Effector CD4-positive, alpha-beta T cell (primary cell): ENCODE measurements around the gene DPP6.

Source experiments
- DNase-seq: peaks from one replicate; pipeline ENCODE4 v3.0.0-alpha.2; 2020

Gene DPP6

GRCh38 chr7:154736389-154736788 is 684.2 kb downstream of the DPP6 start:
- DNase-seq = no peak

GRCh38 chr7:154738216-154738615 is 686.0 kb downstream of the DPP6 start:
- DNase-seq = no peak

GRCh38 chr7:154741131-154741530 is 688.9 kb downstream of the DPP6 start:
- no peak for DNase-seq

- no peak for DNase-seq
Observed at GRCh38 chr7:154743206-154743605, 691.0 kb downstream of the DPP6 start.

GRCh38 chr7:154744256-154744860 is 692.2 kb downstream of the DPP6 start:
- no peak for DNase-seq

GRCh38 chr7:154744861-154745258 is 692.7 kb downstream of the DPP6 start:
- DNase-seq = no peak

GRCh38 chr7:154746571-154747360 is 694.6 kb downstream of the DPP6 start:
- no peak for DNase-seq

GRCh38 chr7:154748089-154748786 is 696.0 kb downstream of the DPP6 start:
- no peak for DNase-seq

- no peak for DNase-seq
Observed at GRCh38 chr7:154750353-154750801, 698.2 kb downstream of the DPP6 start.

- no peak for DNase-seq
Observed at GRCh38 chr7:154753226-154753625, 701.0 kb downstream of the DPP6 start.

GRCh38 chr7:154757756-154758155 is 705.6 kb downstream of the DPP6 start:
- no peak for DNase-seq

GRCh38 chr7:154759989-154760388 is 707.8 kb downstream of the DPP6 start:
- DNase-seq = no peak

- DNase-seq = no peak
Observed at GRCh38 chr7:154765118-154765517, 712.9 kb downstream of the DPP6 start.

GRCh38 chr7:154767142-154767541 is 714.9 kb downstream of the DPP6 start:
- no peak for DNase-seq

- DNase-seq = no peak
Observed at GRCh38 chr7:154767821-154768415, 715.7 kb downstream of the DPP6 start.

GRCh38 chr7:154769001-154769400 is 716.8 kb downstream of the DPP6 start:
- DNase-seq = no peak

GRCh38 chr7:154769527-154769926 is 717.3 kb downstream of the DPP6 start:
- DNase-seq = no peak

- DNase-seq = no peak
Observed at GRCh38 chr7:154770361-154770760, 718.2 kb downstream of the DPP6 start.

- no peak for DNase-seq
Observed at GRCh38 chr7:154770962-154771361, 718.8 kb downstream of the DPP6 start.

- DNase-seq = no peak
Observed at GRCh38 chr7:154774303-154774969, 722.2 kb downstream of the DPP6 start.

GRCh38 chr7:154775681-154776080 is 723.5 kb downstream of the DPP6 start:
- no peak for DNase-seq

- DNase-seq = no peak
Observed at GRCh38 chr7:154776350-154776749, 724.2 kb downstream of the DPP6 start.

GRCh38 chr7:154777023-154777422 is 724.8 kb downstream of the DPP6 start:
- DNase-seq = no peak
